ENCODE data around the gene LNX2.

Gene LNX2

DNA sequence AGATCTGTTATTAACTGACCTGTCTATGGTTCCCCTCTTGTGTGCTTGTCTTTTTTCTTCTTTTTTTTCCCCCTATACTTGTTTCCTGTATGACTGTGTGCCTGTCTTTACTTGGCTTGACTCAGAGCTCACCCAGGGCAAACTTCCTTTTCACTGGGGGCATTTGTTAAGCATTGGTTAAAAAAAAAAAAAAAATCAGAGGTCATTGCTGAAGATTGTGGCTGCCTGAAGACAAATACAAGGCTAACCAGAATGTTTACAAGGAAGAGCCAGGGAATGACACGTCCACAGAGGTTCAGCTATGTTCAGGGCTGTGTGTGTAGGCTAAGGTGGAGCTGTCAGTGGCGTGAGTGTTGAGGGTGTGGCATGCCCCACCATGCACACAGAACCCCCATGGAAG lies 47.1 kb downstream of the LNX2 start:
- Histone ChIP-seq H3K9me3 (ENCODE audit: control insufficient read depth, low read length) (no peaks in the 10 kb centered on the region), H3K4me1 (no peaks in the 10 kb centered on the region)
- TF ChIP-seq, protein P1, sequence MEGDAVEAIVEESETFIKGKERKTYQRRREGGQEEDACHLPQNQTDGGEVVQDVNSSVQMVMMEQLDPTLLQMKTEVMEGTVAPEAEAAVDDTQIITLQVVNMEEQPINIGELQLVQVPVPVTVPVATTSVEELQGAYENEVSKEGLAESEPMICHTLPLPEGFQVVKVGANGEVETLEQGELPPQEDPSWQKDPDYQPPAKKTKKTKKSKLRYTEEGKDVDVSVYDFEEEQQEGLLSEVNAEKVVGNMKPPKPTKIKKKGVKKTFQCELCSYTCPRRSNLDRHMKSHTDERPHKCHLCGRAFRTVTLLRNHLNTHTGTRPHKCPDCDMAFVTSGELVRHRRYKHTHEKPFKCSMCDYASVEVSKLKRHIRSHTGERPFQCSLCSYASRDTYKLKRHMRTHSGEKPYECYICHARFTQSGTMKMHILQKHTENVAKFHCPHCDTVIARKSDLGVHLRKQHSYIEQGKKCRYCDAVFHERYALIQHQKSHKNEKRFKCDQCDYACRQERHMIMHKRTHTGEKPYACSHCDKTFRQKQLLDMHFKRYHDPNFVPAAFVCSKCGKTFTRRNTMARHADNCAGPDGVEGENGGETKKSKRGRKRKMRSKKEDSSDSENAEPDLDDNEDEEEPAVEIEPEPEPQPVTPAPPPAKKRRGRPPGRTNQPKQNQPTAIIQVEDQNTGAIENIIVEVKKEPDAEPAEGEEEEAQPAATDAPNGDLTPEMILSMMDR (IDR thresholded peaks at IDR 0.05), result no peak

GRCh38 chr13:27572234-27572901 lies 48.0 kb downstream of the LNX2 start:
- Histone ChIP-seq H3K27ac (no peak overlapping the region), H3K9ac (no peak overlapping the region), H2AFZ (no peak overlapping the region), H3K9me3 (ENCODE audit: control insufficient read depth, low read length) (no peaks in the 10 kb centered on the region), H3K36me3 (ENCODE audit: control insufficient read depth, insufficient read depth, low read length) (no peaks in the 10 kb centered on the region), H3K4me2 (ENCODE audit: low read length) (no peak overlapping the region), H3K27me3 (ENCODE audit: control insufficient read depth, insufficient read depth, low read length) (no peaks in the 10 kb centered on the region), H3K4me3 (ENCODE audit: low read depth, low read length) (no peak overlapping the region), H3K4me1 (no peaks in the 10 kb centered on the region), H3K79me2 (no peaks in the 10 kb centered on the region)
- TF ChIP-seq, protein P1 (IDR thresholded peaks at IDR 0.05), result no peak

More for the DNA sequence above, 47.1 kb downstream of the LNX2 start:
- Histone ChIP-seq H3K79me2 (no peaks in the 10 kb centered on the region), H2AFZ (no peak overlapping the region), H3K27ac (no peak overlapping the region), H3K27me3 (ENCODE audit: control insufficient read depth, insufficient read depth, low read length) (no peaks in the 10 kb centered on the region), H3K9ac (no peak overlapping the region), H3K36me3 (ENCODE audit: control insufficient read depth, insufficient read depth, low read length) (no peaks in the 10 kb centered on the region), H3K4me2 (ENCODE audit: low read length) (no peak overlapping the region), H3K4me3 (ENCODE audit: low read depth, low read length) (no peak overlapping the region)

DNA sequence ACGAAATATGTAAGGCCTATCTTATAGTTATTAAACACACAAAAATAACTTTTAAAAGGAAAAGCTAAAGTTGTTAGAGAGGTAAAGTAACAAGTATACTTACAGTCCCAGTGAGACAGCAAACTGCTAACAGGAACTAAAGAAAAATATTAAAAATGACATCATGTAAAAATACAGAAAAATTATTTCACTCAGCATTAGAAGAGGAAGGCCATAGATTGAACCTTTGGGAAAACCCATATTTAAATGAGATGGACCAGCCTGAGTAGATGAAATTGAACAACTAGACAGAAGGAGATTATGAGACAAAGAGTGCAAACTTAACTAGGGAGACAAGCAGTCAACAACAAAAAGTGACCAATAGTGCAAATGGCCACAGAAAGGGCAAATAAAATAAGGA lies 49.4 kb downstream of the LNX2 start:
- no peaks in the 10 kb centered on the region for H3K9me3 ChIP-seq (ENCODE audit: control insufficient read depth, low read length)
- no peaks in the 10 kb centered on the region for H3K79me2 ChIP-seq
- H3K4me2 ChIP-seq (ENCODE audit: low read length), result no peak overlapping the region
- H3K27me3 ChIP-seq (ENCODE audit: control insufficient read depth, insufficient read depth, low read length), result no peaks in the 10 kb centered on the region
- H3K4me1 ChIP-seq, result no peaks in the 10 kb centered on the region
- TF ChIP-seq, protein P1 (IDR thresholded peaks at IDR 0.05), result no peak
- no peaks in the 10 kb centered on the region for H3K36me3 ChIP-seq (ENCODE audit: control insufficient read depth, insufficient read depth, low read length)
- H3K4me3 ChIP-seq (ENCODE audit: low read depth, low read length), result no peak overlapping the region
- H3K9ac ChIP-seq, result no peak overlapping the region
- no peak overlapping the region for H3K27ac ChIP-seq
- H2AFZ ChIP-seq, result no peak overlapping the region

DNA sequence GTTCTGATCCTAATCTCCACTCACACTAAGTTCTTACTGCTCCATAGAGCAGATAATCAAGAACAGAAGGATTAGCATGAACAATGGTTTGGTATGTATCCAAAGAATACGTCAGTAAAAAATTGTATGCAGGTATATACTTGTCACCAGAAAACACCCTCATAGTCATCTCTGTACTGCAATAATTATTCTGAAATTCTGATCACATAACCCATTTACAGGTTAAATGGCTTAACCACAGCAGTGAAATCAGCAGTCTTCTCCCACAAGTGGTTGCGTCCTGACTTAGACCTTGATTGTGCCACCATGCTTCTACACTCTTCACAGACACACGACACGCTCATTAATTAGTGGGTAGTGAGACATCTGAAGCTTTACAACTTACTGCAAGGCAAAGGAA lies 50.9 kb downstream of the LNX2 start:
- Histone ChIP-seq H3K4me2 (ENCODE audit: low read length) (no peak overlapping the region), H3K9me3 (ENCODE audit: control insufficient read depth, low read length) (no peaks in the 10 kb centered on the region), H3K27ac (no peak overlapping the region), H3K9ac (no peak overlapping the region), H3K36me3 (ENCODE audit: control insufficient read depth, insufficient read depth, low read length) (no peaks in the 10 kb centered on the region), H3K27me3 (ENCODE audit: control insufficient read depth, insufficient read depth, low read length) (no peaks in the 10 kb centered on the region), H3K79me2 (no peaks in the 10 kb centered on the region), H3K4me3 (ENCODE audit: low read depth, low read length) (no peak overlapping the region), H2AFZ (no peak overlapping the region), H3K4me1 (no peaks in the 10 kb centered on the region)
- TF ChIP-seq, protein P1 (IDR thresholded peaks at IDR 0.05), result no peak

DNA sequence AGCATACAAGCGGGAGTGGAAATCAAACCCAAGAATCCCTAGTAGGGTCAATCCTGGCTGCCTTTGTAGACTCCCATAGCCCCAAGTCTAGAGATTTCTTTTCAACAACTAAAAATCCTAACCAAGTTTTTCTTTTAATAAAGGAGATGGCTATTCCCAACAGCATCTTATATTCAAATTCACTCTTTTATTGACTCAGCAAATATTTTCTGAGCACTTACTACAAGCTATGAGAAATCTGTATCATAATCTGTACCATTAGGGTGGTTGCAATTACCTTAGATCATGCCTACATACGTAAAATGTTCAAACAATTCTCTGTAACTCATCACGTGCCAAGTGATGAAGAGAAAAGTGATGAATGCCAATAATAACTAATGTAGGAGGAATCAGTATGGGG lies 54.5 kb downstream of the LNX2 start:
- H3K9me3 ChIP-seq (ENCODE audit: control insufficient read depth, low read length), result no peaks in the 10 kb centered on the region
- no peak overlapping the region for H3K27ac ChIP-seq
- no peaks in the 10 kb centered on the region for H3K36me3 ChIP-seq (ENCODE audit: control insufficient read depth, insufficient read depth, low read length)
- no peaks in the 10 kb centered on the region for H3K79me2 ChIP-seq
- no peaks in the 10 kb centered on the region for H3K27me3 ChIP-seq (ENCODE audit: control insufficient read depth, insufficient read depth, low read length)
- no peak overlapping the region for H3K4me3 ChIP-seq (ENCODE audit: low read depth, low read length)
- no peak overlapping the region for H3K9ac ChIP-seq
- no peak overlapping the region for H3K4me2 ChIP-seq (ENCODE audit: low read length)
- TF ChIP-seq, protein P1 (IDR thresholded peaks at IDR 0.05), result no peak
- no peak overlapping the region for H2AFZ ChIP-seq
- no peaks in the 10 kb centered on the region for H3K4me1 ChIP-seq
